Esophagus muscularis mucosa (tissue), 4 donors: ENCODE results near the gene RAMP3. TPM values are rescaled to one million over a fixed set of nuclear protein-coding genes. Genes with fewer than 3 reads are reported as not detected.
"Not testable (repeated sequence)": the region's sequence is repeated elsewhere in the genome, so short reads cannot be mapped to it uniquely, and the experiment has no call there.

ENCODE experiments used
- DNase-seq: peaks from one replicate; pipeline ENCODE4 v3.0.0-alpha.2; 2017; ENCODE audit errors: extremely low spot score
- H3K27ac ChIP-seq, 4 donors: fragments of 200-600 bp; sonication (generic); replicated peaks in 1 of 4; 1 replicate in 3 of 4; 2 replicates in 1 of 4; pipeline ENCODE4 v1.5.1; 2016 to 2019; ENCODE audit warnings: mild to moderate bottlenecking in 1 of 4
- H3K27me3 ChIP-seq, 4 donors: fragments of 200-600 bp; sonication (generic); one replicate each; pipeline versions ENCODE4 v1.5.1 to v1.6.0; 2016 to 2019
- H3K36me3 ChIP-seq, 4 donors: fragments of 200-600 bp; sonication (generic); one replicate each; pipeline ENCODE4 v1.5.1; 2016 to 2019
- H3K4me1 ChIP-seq, 4 donors: fragments of 200-600 bp; sonication (generic); one replicate each; pipeline ENCODE4 v1.5.1; 2016 to 2019
- H3K4me3 ChIP-seq, 4 donors: fragments of 200-600 bp; sonication (generic); 1 replicate in 2 of 4; 2 replicates in 2 of 4; pipeline ENCODE4 v1.5.1; 2016 to 2019; ENCODE audit warnings: mild to moderate bottlenecking in 4 of 4, moderate library complexity in 1 of 4
- H3K9me3 ChIP-seq, 4 donors: fragments of 200-600 bp; sonication (generic); 1 replicate in 3 of 4; 2 replicates in 1 of 4; pipeline ENCODE4 v1.5.1; 2016 to 2019
- EP300 ChIP-seq: sonication (generic); formaldehyde crosslinking; IDR thresholded peaks from one replicate; pipeline ENCODE4 v1.6.1; 2017; ENCODE audit warnings: antibody characterized with exemption
- POLR2A ChIP-seq: fragments of 450-650 bp; IDR thresholded peaks from one replicate; pipeline ENCODE4 v1.6.1; 2017; ENCODE audit warnings: antibody characterized with exemption, moderate library complexity, mild to moderate bottlenecking, low read depth
- POLR2AphosphoS5 ChIP-seq, 2 donors: sonication (generic); formaldehyde crosslinking; IDR thresholded peaks; one replicate each; pipeline ENCODE4 v1.6.1; 2017; ENCODE audit warnings: antibody characterized with exemption in 2 of 2
- WGBS: methylation state at CpG from one replicate; pipeline ENCODE4 v1.1.5; 2018; 5-methylcytosine and 5-hydroxymethylcytosine counted together
- intact Hi-C: fragments of 100-400 bp; cut with DNase I; formaldehyde crosslinking; loops from one replicate; pipeline ENCODE4 v1.15.1; 2023
- total RNA-seq, 4 donors: library from RNA; depleted of rRNA; stranded (reverse); fragments of >200 nt; gene quantifications; one replicate each; pipeline versions ENCODE4 v1.1.0 to v1.2.1, GENCODE V29; 2016
- TF ChIP-seq, protein P1 (sequence below), 3 experiments: fragments of 200-600 bp in 2 of 3; fragments of 450-650 bp in 1 of 3; sonication (generic) in 2 of 3; IDR thresholded peaks; one replicate each; pipeline ENCODE4 v1.5.1; 2017 to 2019; ENCODE audit warnings: antibody characterized with exemption in 3 of 3, mild to moderate bottlenecking in 2 of 3, moderate library complexity in 1 of 3

RAMP3 gene
- total RNA-seq, 4 donors from 2014 or later = 30.7 to 112 (median 77.2) TPM

- Histone ChIP-seq H3K36me3 (no peaks in the 10 kb centered on the region), H3K27ac (no peak overlapping the region), H3K4me3 (no peak overlapping the region), H3K4me1 (peaks cover 0 to 3% (median 2%) of the 10 kb centered on the region in 4 donors), H3K9me3 (no peaks in the 10 kb centered on the region), H3K27me3 (peaks cover 0 to 42% (median 0%) of the 10 kb centered on the region in 4 donors)
- WGBS = 79% methylated on average over 5 of the region's 5 CpGs
- DNase-seq = no peak
- intact Hi-C loops = loop anchor here (10.0 kb wide), 1 partner anchor 705 kb away; no protein-coding TSS in a partner anchor
- TF ChIP-seq, protein P1, sequence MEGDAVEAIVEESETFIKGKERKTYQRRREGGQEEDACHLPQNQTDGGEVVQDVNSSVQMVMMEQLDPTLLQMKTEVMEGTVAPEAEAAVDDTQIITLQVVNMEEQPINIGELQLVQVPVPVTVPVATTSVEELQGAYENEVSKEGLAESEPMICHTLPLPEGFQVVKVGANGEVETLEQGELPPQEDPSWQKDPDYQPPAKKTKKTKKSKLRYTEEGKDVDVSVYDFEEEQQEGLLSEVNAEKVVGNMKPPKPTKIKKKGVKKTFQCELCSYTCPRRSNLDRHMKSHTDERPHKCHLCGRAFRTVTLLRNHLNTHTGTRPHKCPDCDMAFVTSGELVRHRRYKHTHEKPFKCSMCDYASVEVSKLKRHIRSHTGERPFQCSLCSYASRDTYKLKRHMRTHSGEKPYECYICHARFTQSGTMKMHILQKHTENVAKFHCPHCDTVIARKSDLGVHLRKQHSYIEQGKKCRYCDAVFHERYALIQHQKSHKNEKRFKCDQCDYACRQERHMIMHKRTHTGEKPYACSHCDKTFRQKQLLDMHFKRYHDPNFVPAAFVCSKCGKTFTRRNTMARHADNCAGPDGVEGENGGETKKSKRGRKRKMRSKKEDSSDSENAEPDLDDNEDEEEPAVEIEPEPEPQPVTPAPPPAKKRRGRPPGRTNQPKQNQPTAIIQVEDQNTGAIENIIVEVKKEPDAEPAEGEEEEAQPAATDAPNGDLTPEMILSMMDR (IDR thresholded peaks at IDR 0.05) = no peak
- TF ChIP-seq EP300 = no peak
- TF ChIP-seq POLR2AphosphoS5 (IDR thresholded peaks at IDR 0.05) = no peak
- no peak for TF ChIP-seq POLR2A
Measured at GRCh38 chr7:45149606-45150005, 8.0 kb upstream of the RAMP3 start.

- Histone ChIP-seq H3K4me1 (peaks cover 0 to 6% (median 5%) of the 10 kb centered on the region in 4 donors), H3K27me3 (peaks cover 0 to 41% (median 0%) of the 10 kb centered on the region in 4 donors), H3K4me3 (no peak overlapping the region), H3K27ac (no peak overlapping the region), H3K36me3 (no peaks in the 10 kb centered on the region), H3K9me3 (no peaks in the 10 kb centered on the region)
- 86% methylated on average over 11 of the region's 11 CpGs for WGBS
- intact Hi-C loops = loop anchor here (10.0 kb wide), 1 partner anchor 705 kb away; no protein-coding TSS in a partner anchor
- no peak for DNase-seq
- TF ChIP-seq, protein P1 (IDR thresholded peaks at IDR 0.05) = no peak
Measured at GRCh38 chr7:45150199-45150598, 7.4 kb upstream of the RAMP3 start.

- H3K4me3 ChIP-seq = no peak overlapping the region
- peaks cover 0 to 6% (median 5%) of the 10 kb centered on the region in 4 donors for H3K4me1 ChIP-seq
- 84% methylated on average over 6 of the region's 9 CpGs for WGBS
- H3K9me3 ChIP-seq = no peaks in the 10 kb centered on the region
- intact Hi-C loops = loop anchor here (10.0 kb wide), 1 partner anchor 704 kb away; no protein-coding TSS in a partner anchor
- no peak overlapping the region for H3K27ac ChIP-seq
- no peaks in the 10 kb centered on the region for H3K36me3 ChIP-seq
- H3K27me3 ChIP-seq = peaks cover 0 to 44% (median 0%) of the 10 kb centered on the region in 4 donors
- TF ChIP-seq, protein P1 (IDR thresholded peaks at IDR 0.05) = no peak
- no peak for TF ChIP-seq EP300
- DNase-seq = no peak
Measured at GRCh38 chr7:45151131-45151684, 6.4 kb upstream of the RAMP3 start.

DNA sequence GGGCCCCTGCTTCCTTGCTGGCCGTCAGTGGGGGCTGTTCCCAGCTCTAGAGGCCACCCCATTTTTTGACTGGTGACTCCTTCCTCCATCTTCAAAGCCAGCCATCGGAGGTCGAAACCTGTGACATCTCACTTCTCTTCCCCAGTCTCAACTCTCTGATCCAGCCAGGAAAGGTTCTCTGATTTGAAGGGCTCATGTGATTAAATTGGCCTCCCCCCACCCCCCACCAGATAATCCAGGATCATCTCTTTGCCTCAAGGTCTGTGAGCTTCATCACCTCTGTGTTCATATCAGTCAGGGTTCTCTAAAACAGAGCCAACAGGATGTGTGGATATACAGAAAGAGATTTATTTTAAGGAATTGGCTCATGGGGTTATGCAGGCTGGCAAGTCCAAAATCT, 5.6 kb upstream of the RAMP3 start:
- peaks cover 0 to 7% (median 5%) of the 10 kb centered on the region in 4 donors for H3K4me1 ChIP-seq
- H3K36me3 ChIP-seq = no peaks in the 10 kb centered on the region
- H3K4me3 ChIP-seq = no peak overlapping the region
- no peak overlapping the region for H3K27ac ChIP-seq
- TF ChIP-seq, protein P1 (IDR thresholded peaks at IDR 0.05) = no peak
- TF ChIP-seq POLR2AphosphoS5 (IDR thresholded peaks at IDR 0.05) = no peak
- TF ChIP-seq POLR2A = no peak
- TF ChIP-seq EP300 = no peak
- DNase-seq = no peak
- 59% methylated on average over 3 of the region's 3 CpGs for WGBS
- H3K27me3 ChIP-seq = peaks cover 0 to 43% (median 0%) of the 10 kb centered on the region in 4 donors
- H3K9me3 ChIP-seq = no peaks in the 10 kb centered on the region
- intact Hi-C loops = loop anchor here (10.0 kb wide), 1 partner anchor 703 kb away; no protein-coding TSS in a partner anchor

GRCh38 chr7:45153233-45153632, 4.4 kb upstream of the RAMP3 start:
- no peaks in the 10 kb centered on the region for H3K9me3 ChIP-seq
- H3K4me3 ChIP-seq = no peak overlapping the region
- WGBS = 43% methylated on average over 3 of the region's 3 CpGs
- intact Hi-C loops = loop anchor here (10.0 kb wide), 1 partner anchor 702 kb away; no protein-coding TSS in a partner anchor
- no peak for DNase-seq
- peaks cover 0 to 18% (median 16%) of the 10 kb centered on the region in 4 donors for H3K4me1 ChIP-seq
- H3K36me3 ChIP-seq = no peaks in the 10 kb centered on the region
- TF ChIP-seq POLR2A (no peak), EP300 (no peak), POLR2AphosphoS5 (IDR thresholded peaks at IDR 0.05) (no peak)
- TF ChIP-seq, protein P1 (IDR thresholded peaks at IDR 0.05) = no peak
- peaks cover 0 to 46% (median 6%) of the 10 kb centered on the region in 4 donors for H3K27me3 ChIP-seq
- H3K27ac ChIP-seq = no peak overlapping the region

- 86% methylated on average over 8 of the region's 8 CpGs for whole genome bisulfite sequencing
- Histone ChIP-seq H3K4me1 (peaks cover 0 to 18% (median 16%) of the 10 kb centered on the region in 4 donors), H3K27me3 (peaks cover 0 to 46% (median 6%) of the 10 kb centered on the region in 4 donors)
- intact Hi-C loops = loop anchor here (1.0 to 10.0 kb wide), 2 partner anchors 106 to 701 kb away; no protein-coding TSS in a partner anchor
- H3K4me3 ChIP-seq, H3K27ac ChIP-seq, DNase-seq, H3K36me3 ChIP-seq, H3K9me3 ChIP-seq: not testable (repeated sequence)
Measured at GRCh38 chr7:45153861-45154260, 3.7 kb upstream of the RAMP3 start.
